GM12873 (cell line): ENCODE data around the gene ZC3H14.

Experiments
- TF ChIP-seq, protein P1 (sequence below): IDR thresholded peaks from 2 replicates; pipeline ENCODE4 v1.5.1; 2012; ENCODE audit warnings: low read depth, mild to moderate bottlenecking, moderate library complexity, low read length, control low read depth; ENCODE audit not compliant: insufficient read depth; ENCODE audit errors: missing control alignments

ZC3H14 gene

DNA sequence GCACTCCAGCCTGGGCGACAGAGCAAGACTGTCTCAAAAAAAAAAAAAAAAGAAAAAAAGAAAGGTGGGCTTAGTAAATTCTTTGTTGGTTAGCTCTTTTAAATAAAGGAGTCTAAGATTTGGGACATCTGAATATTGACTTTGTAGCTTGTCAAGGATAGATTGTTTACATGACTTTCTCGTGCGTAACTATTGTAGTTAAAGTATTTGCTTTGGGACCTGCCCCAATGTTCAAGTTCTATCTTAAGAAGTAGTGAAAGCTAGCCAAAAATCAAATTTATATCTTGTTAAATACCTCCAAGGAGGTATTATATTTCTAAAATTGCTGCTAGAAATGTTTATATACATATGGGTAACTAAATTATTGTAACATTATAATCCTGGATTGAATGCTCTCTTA is 40.4 kb upstream of the ZC3H14 start:
- TF ChIP-seq, protein P1, sequence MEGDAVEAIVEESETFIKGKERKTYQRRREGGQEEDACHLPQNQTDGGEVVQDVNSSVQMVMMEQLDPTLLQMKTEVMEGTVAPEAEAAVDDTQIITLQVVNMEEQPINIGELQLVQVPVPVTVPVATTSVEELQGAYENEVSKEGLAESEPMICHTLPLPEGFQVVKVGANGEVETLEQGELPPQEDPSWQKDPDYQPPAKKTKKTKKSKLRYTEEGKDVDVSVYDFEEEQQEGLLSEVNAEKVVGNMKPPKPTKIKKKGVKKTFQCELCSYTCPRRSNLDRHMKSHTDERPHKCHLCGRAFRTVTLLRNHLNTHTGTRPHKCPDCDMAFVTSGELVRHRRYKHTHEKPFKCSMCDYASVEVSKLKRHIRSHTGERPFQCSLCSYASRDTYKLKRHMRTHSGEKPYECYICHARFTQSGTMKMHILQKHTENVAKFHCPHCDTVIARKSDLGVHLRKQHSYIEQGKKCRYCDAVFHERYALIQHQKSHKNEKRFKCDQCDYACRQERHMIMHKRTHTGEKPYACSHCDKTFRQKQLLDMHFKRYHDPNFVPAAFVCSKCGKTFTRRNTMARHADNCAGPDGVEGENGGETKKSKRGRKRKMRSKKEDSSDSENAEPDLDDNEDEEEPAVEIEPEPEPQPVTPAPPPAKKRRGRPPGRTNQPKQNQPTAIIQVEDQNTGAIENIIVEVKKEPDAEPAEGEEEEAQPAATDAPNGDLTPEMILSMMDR, result no peak

DNA sequence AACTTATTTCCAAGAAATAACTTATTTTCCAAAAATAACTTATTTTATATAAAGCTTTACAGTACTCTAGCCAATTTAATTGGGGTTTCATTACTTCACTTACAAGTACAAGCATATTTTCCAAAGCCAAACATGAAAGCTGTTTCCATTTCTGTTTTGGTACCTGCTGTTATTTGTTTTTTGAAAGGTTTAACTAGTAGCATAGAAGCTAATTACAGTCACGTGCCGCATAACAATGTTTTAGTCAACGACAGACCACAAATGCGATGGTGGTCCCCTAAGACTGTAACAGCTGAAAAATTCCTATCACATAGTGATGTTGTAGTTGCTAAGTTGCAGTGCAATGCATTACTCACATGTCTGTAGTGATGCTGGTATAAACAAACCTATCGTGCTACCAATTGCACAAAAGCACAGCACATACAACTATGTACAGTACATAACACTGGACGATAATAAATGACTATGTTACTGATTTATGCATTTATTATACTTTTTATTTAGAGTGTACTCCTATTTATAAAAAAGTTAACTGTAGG is 29.7 kb upstream of the ZC3H14 start:
- TF ChIP-seq, protein P1, result no peak

DNA sequence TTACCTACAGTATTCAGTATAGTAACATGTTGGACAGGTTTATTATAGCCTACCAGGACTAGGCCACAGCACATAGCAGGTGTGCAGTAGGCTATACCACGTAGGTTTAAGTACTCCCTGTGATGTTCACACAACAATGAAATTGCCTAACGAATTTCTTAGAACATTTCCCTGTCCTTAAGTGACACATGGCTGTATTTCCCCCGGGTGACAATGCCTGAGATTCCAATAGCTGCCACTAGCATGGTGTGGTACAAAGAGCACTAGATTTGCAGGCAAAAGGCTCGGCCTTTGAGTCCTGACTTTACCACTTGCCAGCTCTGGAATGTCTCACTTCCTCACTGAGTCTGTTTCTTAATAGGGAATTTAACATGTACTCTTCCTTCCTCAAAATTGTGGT is 27.7 kb upstream of the ZC3H14 start:
- TF ChIP-seq, protein P1, result peak; percentile 19

DNA sequence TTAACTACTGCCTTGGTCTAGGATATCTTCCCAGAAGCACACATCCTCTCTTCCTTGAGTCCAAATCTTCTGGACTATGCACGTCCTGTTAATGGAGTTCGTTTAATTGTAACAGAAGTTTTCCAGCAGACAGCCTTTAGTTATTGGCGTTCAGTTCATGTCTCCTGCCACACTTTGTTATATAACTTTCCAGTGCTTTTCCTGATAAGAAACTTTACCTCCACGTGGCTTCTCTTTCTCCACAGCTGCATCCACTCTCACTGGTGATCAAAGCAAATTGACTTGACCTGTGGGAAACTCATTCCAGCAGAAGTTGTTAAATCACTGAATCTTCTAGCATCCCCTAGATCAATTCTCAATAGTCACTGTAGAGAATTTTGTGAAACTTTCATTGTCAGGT is 27.0 kb upstream of the ZC3H14 start:
- TF ChIP-seq, protein P1, result no peak

DNA sequence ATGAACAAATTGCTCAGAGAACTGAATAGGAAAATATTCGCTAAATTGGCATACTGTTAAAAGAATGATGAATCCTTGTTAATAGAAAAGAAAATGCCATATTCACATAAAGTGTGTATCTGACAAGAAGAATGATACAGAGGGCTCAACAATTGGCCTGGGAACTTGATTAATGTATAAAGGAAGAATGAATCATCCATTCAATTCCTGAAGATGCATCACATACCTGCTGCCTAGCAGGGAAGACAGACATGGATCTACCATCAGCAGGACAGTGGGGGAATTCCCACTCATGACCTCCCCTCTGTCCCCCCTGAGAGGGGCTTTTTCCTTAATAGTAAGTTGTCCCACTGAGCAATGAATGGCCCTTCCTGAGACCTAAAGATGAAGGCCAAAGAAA is 21.5 kb upstream of the ZC3H14 start:
- TF ChIP-seq, protein P1, result no peak

DNA sequence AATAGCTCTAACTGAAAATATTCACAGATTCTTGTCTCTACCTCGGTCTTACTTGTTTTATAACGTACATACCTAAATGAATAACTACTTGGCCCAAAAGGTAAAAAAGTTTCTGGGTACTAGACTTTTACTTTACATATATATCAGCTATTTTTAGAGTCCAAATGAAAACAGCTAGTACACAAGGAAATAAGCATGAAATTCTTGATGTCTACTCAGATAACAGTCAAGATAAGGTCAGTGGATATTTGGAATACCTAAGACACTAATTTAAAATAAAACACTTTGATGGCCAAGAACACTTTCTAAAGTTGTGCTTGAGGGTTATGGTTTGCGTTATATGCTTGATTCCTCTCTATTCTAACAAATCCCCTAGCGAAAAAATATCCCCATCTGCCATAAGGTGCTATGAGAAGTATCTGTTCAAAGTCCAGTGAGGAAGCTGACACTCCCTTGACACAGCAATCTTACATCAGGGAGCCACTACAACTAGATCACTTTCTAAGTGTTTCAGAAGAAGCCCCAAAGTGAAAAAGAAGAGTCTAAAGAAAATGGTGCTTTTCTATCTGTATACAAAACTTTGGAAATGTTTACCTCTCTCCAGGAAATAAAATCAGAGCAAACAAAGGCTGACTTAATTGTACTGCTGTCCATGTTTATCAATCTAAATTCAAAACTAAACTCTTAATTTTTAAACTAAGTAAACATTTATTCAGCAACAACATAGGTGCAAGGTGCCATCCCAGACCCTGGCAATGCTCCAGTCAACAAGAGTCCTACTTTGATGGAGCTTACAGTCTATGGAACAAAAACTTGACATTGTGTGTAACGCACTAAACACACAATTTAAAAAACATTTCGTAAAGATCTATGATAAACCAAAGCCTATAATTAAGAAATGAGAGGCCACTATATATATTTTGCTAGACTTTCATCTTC is 19.7 kb upstream of the ZC3H14 start:
- TF ChIP-seq, protein P1, result no peak

DNA sequence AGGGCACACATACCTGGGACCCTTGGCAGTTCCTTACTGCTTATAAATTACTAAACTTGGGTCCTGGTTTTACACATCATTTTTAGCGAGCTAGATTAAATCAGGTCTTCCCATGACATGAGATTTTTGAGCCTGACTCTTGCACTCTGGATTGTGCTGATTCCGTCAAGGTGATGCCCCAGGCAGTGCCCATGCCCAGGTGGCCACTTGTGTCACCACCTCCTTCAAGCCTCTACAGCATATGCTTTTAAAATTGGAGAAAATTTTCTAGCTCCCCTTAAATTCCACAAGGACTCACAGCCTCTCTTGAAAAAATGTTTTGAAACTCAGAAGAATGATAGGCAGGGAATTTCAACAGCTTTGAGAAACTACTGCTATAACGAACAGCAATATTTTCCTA is 17.6 kb upstream of the ZC3H14 start:
- TF ChIP-seq, protein P1, result no peak
